Tibial artery (tissue), 4 donors: ENCODE results near the gene CTIF.
A peak's percentile ranks its signal among the peaks of the same experiment; 100 is the strongest.

Experiments used
- DNase-seq, 2 donors: peaks; one replicate each; pipeline ENCODE4 v3.0.0-alpha.2; 2019
- H3K27ac ChIP-seq, 2 donors: fragments of 200-600 bp; sonication (generic) in 1 of 2; 1 replicate in 1 of 2; 2 replicates in 1 of 2; pipeline ENCODE4 v1.5.1; 2018 to 2019; ENCODE audit warnings: mild to moderate bottlenecking in 1 of 2
- H3K27me3 ChIP-seq, 2 donors: fragments of 200-600 bp; sonication (generic) in 1 of 2; one replicate each; pipeline versions ENCODE4 v1.5.1 to v1.6.0; 2016 to 2019
- H3K36me3 ChIP-seq, 3 donors: fragments of 200-600 bp; sonication (generic) in 2 of 3; one replicate each; pipeline ENCODE4 v1.5.1; 2016 to 2019; ENCODE audit warnings: mild to moderate bottlenecking in 2 of 3
- H3K4me1 ChIP-seq, 4 donors: fragments of 200-600 bp; sonication (generic) in 2 of 4; 1 replicate in 3 of 4; 2 replicates in 1 of 4; pipeline ENCODE4 v1.5.1; 2016 to 2019
- H3K4me3 ChIP-seq, 2 donors: fragments of 200-600 bp; sonication (generic) in 1 of 2; 1 replicate in 1 of 2; 2 replicates in 1 of 2; pipeline ENCODE4 v1.5.1; 2018 to 2019; ENCODE audit warnings: mild to moderate bottlenecking in 2 of 2
- H3K9me3 ChIP-seq, 3 donors: fragments of 200-600 bp; sonication (generic) in 1 of 3; one replicate each; pipeline ENCODE4 v1.5.1; 2016 to 2019
- CTCF ChIP-seq, 2 experiments: fragments of 200-600 bp in 1 of 2; fragments of 450-650 bp in 1 of 2; IDR thresholded peaks; one replicate each; pipeline ENCODE4 v1.5.1; 2017 to 2019; ENCODE audit warnings: antibody characterized with exemption in 2 of 2, mild to moderate bottlenecking in 1 of 2, moderate library complexity in 1 of 2
- intact Hi-C: fragments of 100-400 bp; cut with DNase I; formaldehyde crosslinking; loops from one replicate; pipeline ENCODE4 v1.15.0; 2023; ENCODE audit warnings: low total_unique reads

The CTIF gene

DNA sequence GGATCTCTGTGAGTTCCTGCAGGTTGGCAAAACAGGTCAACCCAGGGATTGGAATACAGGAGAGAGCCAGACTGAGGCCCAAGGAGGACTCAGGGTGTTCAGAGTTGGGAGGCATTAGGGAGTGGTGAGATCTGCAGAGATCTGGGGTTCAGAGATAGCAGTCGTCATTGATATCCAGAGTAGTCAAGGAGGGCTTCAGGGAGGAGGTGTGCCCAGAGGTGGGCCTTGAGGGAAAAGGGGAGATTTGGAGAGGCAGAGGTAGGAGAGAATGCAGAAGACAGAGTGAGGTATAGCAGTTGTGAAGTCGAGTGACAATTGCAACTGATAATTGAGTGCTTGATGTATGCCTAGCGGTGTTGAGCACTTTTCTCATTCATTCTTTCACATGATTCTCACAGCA lies 70.3 kb downstream of the CTIF start:
- TF ChIP-seq CTCF (IDR thresholded peaks at IDR 0.05): no peak
- Histone ChIP-seq H3K9me3 (no peaks in the 10 kb centered on the region), H3K27ac (no peak overlapping the region), H3K4me3 (no peak overlapping the region), H3K36me3 (no peaks in the 10 kb centered on the region), H3K4me1 (peaks cover 0 to 79% (median 62%) of the 10 kb centered on the region in 4 donors), H3K27me3 (no peaks in the 10 kb centered on the region)
- no peak for DNase-seq
- intact Hi-C loops: no loop called here

GRCh38 chr18:48609820-48610815 lies 71.3 kb downstream of the CTIF start:
- peaks cover 0 to 81% (median 65%) of the 10 kb centered on the region in 4 donors for H3K4me1 ChIP-seq
- TF ChIP-seq CTCF (IDR thresholded peaks at IDR 0.05): no peak
- intact Hi-C loops: loop anchor here (5.0 to 10.0 kb wide), 2 partner anchors 55 to 73 kb away; partner anchors contain the start of gene CTIF
- H3K27me3 ChIP-seq: no peaks in the 10 kb centered on the region
- H3K27ac ChIP-seq: peak overlapping the region; percentile 36 to 80
- H3K9me3 ChIP-seq: no peaks in the 10 kb centered on the region
- no peaks in the 10 kb centered on the region for H3K36me3 ChIP-seq
- DNase-seq: peak in 1 of 2 donors; percentile 36
- no peak overlapping the region for H3K4me3 ChIP-seq

DNA sequence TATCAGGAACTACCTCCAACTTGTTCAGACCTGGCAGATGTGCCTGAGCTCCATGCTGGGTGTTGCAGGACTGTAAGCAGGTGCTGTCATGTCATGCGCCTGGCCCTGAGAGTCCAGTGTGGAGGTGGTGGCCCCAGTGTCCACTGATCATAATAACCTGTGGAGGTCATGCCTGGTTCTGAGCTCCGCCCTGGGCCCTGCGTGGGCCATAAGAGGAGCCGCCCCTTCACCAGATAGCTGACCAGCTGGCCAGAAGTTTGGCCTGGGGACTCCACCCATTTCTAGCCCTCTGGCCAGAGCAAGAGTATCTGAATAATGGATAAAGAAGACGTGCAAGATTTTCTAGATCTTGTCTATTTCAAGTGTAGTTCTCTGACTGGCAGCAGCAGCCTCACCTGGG lies 72.4 kb downstream of the CTIF start:
- H3K36me3 ChIP-seq: no peaks in the 10 kb centered on the region
- peaks cover 0 to 82% (median 67%) of the 10 kb centered on the region in 4 donors for H3K4me1 ChIP-seq
- no peak for DNase-seq
- peak overlapping the region; percentile 36 to 80 for H3K27ac ChIP-seq
- H3K4me3 ChIP-seq: no peak overlapping the region
- no peaks in the 10 kb centered on the region for H3K27me3 ChIP-seq
- no peaks in the 10 kb centered on the region for H3K9me3 ChIP-seq
- intact Hi-C loops: loop anchor here (5.0 to 10.0 kb wide), 2 partner anchors 54 to 74 kb away; partner anchors contain the start of gene CTIF
- no peak for TF ChIP-seq CTCF (IDR thresholded peaks at IDR 0.05)

GRCh38 chr18:48611785-48612480 lies 73.1 kb downstream of the CTIF start:
- DNase-seq: no peak
- Histone ChIP-seq H3K36me3 (no peaks in the 10 kb centered on the region), H3K4me1 (peaks cover 0 to 82% (median 68%) of the 10 kb centered on the region in 4 donors), H3K9me3 (no peaks in the 10 kb centered on the region), H3K27me3 (no peaks in the 10 kb centered on the region), H3K27ac (peak overlapping the region; percentile 80 to 83), H3K4me3 (no peak overlapping the region)
- intact Hi-C loops: loop anchor here (5.0 to 10.0 kb wide), 2 partner anchors 53 to 75 kb away; partner anchors contain the start of gene CTIF
- TF ChIP-seq CTCF (IDR thresholded peaks at IDR 0.05): no peak

DNA sequence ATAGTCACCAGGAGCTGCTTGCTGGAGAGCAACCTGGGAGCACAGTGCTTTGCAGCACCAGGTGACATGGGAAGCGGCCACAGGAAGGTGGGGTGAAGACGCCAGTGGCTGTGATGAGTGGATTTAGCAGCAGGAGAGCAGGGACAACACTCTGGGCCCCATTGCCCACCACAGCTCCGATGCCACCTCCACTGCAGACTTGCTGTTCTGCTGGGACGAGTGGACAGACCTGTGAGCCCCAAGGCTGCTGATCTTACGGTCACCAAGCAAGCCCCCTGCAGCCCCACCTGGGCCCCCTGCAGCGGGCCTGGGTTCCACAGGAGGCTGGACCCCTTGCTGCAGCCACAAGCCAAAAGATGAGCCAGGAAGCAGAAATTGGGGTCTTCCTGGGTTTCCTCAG lies 73.7 kb downstream of the CTIF start:
- intact Hi-C loops: loop anchor here (5.0 to 10.0 kb wide), 2 partner anchors 52 to 75 kb away; partner anchors contain the start of gene CTIF
- no peaks in the 10 kb centered on the region for H3K27me3 ChIP-seq
- peak overlapping the region; percentile 80 to 83 for H3K27ac ChIP-seq
- no peaks in the 10 kb centered on the region for H3K9me3 ChIP-seq
- TF ChIP-seq CTCF (IDR thresholded peaks at IDR 0.05): no peak
- peaks cover 0 to 82% (median 69%) of the 10 kb centered on the region in 4 donors for H3K4me1 ChIP-seq
- DNase-seq: no peak
- H3K4me3 ChIP-seq: no peak overlapping the region
- no peaks in the 10 kb centered on the region for H3K36me3 ChIP-seq
